ENCODE data around the gene TOMM5.

DNA sequence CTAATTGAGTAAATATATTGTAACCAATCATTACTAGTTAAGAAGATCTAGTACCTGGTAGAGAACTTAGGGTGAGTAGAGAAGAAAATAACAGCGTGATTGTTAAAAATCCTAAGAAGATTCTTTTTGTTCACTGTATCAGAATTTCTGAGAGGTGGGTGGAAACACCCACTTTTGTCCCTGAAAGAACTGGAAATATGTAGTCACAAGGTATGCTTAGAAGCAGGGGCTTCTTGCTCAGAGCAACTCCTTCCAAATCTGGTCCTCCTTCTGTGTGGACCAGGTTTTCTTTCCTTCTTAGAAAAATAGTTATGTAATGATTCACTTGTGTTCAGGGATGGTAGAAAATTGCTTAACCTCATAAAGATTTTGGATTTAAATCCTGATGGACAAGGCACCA is 11.9 kb upstream of the TOMM5 start:
- TF ChIP-seq, protein P1, sequence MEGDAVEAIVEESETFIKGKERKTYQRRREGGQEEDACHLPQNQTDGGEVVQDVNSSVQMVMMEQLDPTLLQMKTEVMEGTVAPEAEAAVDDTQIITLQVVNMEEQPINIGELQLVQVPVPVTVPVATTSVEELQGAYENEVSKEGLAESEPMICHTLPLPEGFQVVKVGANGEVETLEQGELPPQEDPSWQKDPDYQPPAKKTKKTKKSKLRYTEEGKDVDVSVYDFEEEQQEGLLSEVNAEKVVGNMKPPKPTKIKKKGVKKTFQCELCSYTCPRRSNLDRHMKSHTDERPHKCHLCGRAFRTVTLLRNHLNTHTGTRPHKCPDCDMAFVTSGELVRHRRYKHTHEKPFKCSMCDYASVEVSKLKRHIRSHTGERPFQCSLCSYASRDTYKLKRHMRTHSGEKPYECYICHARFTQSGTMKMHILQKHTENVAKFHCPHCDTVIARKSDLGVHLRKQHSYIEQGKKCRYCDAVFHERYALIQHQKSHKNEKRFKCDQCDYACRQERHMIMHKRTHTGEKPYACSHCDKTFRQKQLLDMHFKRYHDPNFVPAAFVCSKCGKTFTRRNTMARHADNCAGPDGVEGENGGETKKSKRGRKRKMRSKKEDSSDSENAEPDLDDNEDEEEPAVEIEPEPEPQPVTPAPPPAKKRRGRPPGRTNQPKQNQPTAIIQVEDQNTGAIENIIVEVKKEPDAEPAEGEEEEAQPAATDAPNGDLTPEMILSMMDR (IDR thresholded peaks at IDR 0.05), result no peak
- no peak for TF ChIP-seq POLR2A (IDR thresholded peaks at IDR 0.05)
- TF ChIP-seq POLR2AphosphoS5 (IDR thresholded peaks at IDR 0.05), result no peak
- TF ChIP-seq EP300 (IDR thresholded peaks at IDR 0.05), result no peak

All from upper lobe of left lung (tissue), 4 donors.